ENCODE measurements around the gene TMEM151A.

The TMEM151A gene

GRCh38 chr11:66262696-66263095 is 29.0 kb upstream of the TMEM151A start:
- peaks cover 49% of the 10 kb centered on the region for H3K36me3 ChIP-seq (ENCODE audit: insufficient read depth, low read length)
- H2AFZ ChIP-seq (ENCODE audit: low read depth, low read length) = no peak overlapping the region
- no peak overlapping the region for H3K4me3 ChIP-seq (ENCODE audit: low read length)
- no peaks in the 10 kb centered on the region for H3K27me3 ChIP-seq (ENCODE audit: insufficient read depth, low read length)
- no peaks in the 10 kb centered on the region for H3K9me3 ChIP-seq (ENCODE audit: low read length)
- H3K4me1 ChIP-seq (ENCODE audit: insufficient read depth, low read length) = peaks cover 18% of the 10 kb centered on the region

DNA sequence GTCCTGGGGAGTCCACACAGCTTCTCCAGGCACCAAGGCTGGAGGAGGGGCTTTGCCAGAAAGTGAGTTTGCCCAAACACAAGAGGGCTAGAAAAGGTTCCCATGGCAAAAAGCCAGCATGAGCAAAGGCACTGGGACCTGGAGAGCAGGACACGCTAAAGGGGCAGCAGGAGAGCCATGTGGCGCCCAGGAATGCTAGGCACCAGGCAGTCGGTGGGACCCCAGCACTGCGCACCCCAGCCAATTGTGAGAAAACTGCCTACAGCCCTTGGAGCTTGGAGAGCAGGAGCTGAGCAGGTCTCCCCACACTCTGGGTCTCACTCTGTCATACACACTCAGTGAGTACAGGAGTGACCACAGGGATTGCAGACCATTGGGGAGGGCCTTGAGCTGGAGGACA is 28.5 kb upstream of the TMEM151A start:
- H3K4me3 ChIP-seq (ENCODE audit: low read length) = no peak overlapping the region
- peaks cover 18% of the 10 kb centered on the region for H3K4me1 ChIP-seq (ENCODE audit: insufficient read depth, low read length)
- H2AFZ ChIP-seq (ENCODE audit: low read depth, low read length) = no peak overlapping the region
- no peaks in the 10 kb centered on the region for H3K27me3 ChIP-seq (ENCODE audit: insufficient read depth, low read length)
- no peaks in the 10 kb centered on the region for H3K9me3 ChIP-seq (ENCODE audit: low read length)
- peaks cover 49% of the 10 kb centered on the region for H3K36me3 ChIP-seq (ENCODE audit: insufficient read depth, low read length)

- Histone ChIP-seq H3K4me3 (ENCODE audit: low read length) (no peak overlapping the region), H3K27me3 (ENCODE audit: insufficient read depth, low read length) (no peaks in the 10 kb centered on the region), H3K4me1 (ENCODE audit: insufficient read depth, low read length) (peaks cover 13% of the 10 kb centered on the region), H3K9me3 (ENCODE audit: low read length) (no peaks in the 10 kb centered on the region), H2AFZ (ENCODE audit: low read depth, low read length) (no peak overlapping the region), H3K36me3 (ENCODE audit: insufficient read depth, low read length) (peaks cover 49% of the 10 kb centered on the region)
Measured at GRCh38 chr11:66263785-66264184, 27.9 kb upstream of the TMEM151A start.

DNA sequence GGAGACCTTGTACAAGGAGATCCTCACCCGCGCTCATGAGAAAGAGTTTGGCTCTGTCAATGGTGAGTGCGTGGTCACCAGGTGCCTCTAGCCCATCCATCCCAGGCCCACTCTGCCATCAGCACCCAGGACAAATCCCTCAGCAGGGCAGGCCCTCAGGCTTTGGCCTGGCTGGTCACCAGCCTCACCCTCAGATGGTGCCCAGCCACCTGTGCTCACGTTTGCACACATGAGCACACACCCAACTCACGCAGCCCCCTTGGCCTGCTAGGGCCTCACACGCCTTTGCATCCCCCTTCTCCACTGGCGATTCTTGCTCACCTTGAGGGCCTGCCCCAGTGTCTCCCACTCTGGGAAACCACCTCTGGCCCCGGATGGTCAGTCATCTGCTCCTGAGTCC is 27.3 kb upstream of the TMEM151A start:
- Histone ChIP-seq H2AFZ (ENCODE audit: low read depth, low read length) (no peak overlapping the region), H3K36me3 (ENCODE audit: insufficient read depth, low read length) (peaks cover 49% of the 10 kb centered on the region), H3K27me3 (ENCODE audit: insufficient read depth, low read length) (no peaks in the 10 kb centered on the region), H3K4me3 (ENCODE audit: low read length) (no peak overlapping the region), H3K4me1 (ENCODE audit: insufficient read depth, low read length) (peaks cover 12% of the 10 kb centered on the region), H3K9me3 (ENCODE audit: low read length) (no peaks in the 10 kb centered on the region)

GRCh38 chr11:66264914-66265313 is 26.8 kb upstream of the TMEM151A start:
- H3K27me3 ChIP-seq (ENCODE audit: insufficient read depth, low read length) = no peaks in the 10 kb centered on the region
- H3K4me3 ChIP-seq (ENCODE audit: low read length) = no peak overlapping the region
- H3K36me3 ChIP-seq (ENCODE audit: insufficient read depth, low read length) = peaks cover 46% of the 10 kb centered on the region
- H2AFZ ChIP-seq (ENCODE audit: low read depth, low read length) = no peak overlapping the region
- H3K9me3 ChIP-seq (ENCODE audit: low read length) = no peaks in the 10 kb centered on the region
- H3K4me1 ChIP-seq (ENCODE audit: insufficient read depth, low read length) = peaks cover 17% of the 10 kb centered on the region

DNA sequence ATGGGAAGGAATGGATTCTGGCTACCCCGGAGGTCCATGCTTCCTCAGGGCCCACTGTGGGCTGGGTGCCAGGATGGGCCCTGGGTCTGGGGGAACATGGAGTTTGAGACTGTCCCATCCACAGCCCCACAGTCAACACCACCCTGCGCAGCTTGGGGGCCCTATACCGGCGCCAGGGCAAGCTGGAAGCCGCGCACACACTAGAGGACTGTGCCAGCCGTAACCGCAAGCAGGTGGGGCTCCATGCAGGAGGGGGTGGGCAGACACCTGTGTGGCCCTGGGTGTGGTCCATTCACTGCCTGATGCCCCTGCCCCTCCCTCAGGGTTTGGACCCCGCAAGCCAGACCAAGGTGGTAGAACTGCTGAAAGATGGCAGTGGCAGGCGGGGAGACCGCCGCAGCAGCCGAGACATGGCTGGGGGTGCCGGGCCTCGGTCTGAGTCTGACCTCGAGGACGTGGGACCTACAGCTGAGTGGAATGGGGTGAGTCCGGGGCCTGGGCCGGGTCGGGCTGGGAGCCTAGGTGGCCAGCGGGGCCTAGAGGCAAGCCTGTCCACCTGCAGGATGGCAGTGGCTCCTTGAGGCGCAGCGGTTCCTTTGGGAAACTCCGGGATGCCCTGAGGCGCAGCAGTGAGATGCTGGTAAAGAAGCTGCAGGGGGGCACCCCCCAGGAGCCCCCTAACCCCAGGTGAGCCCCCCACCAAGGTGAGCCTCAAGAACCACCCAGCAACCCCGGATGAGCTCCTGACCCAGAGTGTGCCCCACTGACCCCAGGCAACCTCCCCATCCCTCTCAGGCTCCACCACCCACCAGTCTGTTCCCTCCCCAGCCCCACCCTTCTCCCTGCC is 25.9 kb upstream of the TMEM151A start:
- Histone ChIP-seq H3K9me3 (ENCODE audit: low read length) (no peaks in the 10 kb centered on the region), H3K4me3 (ENCODE audit: low read length) (no peak overlapping the region), H3K27me3 (ENCODE audit: insufficient read depth, low read length) (no peaks in the 10 kb centered on the region), H2AFZ (ENCODE audit: low read depth, low read length) (no peak overlapping the region), H3K36me3 (ENCODE audit: insufficient read depth, low read length) (peaks cover 42% of the 10 kb centered on the region), H3K4me1 (ENCODE audit: insufficient read depth, low read length) (peaks cover 17% of the 10 kb centered on the region)

DNA sequence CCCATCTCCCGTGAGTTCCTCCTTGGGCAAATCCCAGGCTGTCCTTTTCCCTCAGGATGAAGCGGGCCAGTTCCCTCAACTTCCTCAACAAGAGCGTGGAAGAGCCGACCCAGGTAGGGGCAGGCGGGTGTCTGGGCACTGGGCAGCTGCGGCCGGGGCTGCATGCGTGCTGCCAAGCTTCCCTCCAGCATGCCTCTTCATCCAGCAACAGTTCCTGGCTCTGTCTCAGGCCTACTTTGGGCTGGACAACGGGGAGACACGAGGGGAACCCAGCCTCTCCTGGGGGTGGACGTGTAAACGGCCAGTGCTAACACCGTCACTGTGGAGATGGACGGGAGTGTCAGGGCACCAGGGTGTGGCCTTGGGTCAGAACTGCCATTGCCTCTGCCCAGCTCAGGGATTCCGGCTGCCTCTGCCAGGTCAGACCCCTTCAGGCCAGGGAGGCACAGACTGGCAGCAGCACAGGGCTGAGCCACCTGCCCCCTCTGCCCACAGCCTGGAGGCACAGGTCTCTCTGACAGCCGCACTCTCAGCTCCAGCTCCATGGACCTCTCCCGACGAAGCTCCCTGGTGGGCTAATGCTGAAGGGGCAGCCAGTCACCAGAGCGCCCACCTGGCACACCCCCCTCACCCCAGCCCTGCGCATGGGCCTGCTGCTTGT is 25.2 kb upstream of the TMEM151A start:
- Histone ChIP-seq H3K9me3 (ENCODE audit: low read length) (no peaks in the 10 kb centered on the region), H3K36me3 (ENCODE audit: insufficient read depth, low read length) (peaks cover 36% of the 10 kb centered on the region), H3K27me3 (ENCODE audit: insufficient read depth, low read length) (no peaks in the 10 kb centered on the region), H3K4me1 (ENCODE audit: insufficient read depth, low read length) (peaks cover 17% of the 10 kb centered on the region), H3K4me3 (ENCODE audit: low read length) (no peak overlapping the region), H2AFZ (ENCODE audit: low read depth, low read length) (no peak overlapping the region)

GRCh38 chr11:66267039-66267378 is 24.7 kb upstream of the TMEM151A start:
- Histone ChIP-seq H3K4me3 (ENCODE audit: low read length) (peak overlapping the region; percentile 45), H3K4me1 (ENCODE audit: insufficient read depth, low read length) (peaks cover 17% of the 10 kb centered on the region), H2AFZ (ENCODE audit: low read depth, low read length) (no peak overlapping the region), H3K36me3 (ENCODE audit: insufficient read depth, low read length) (peaks cover 36% of the 10 kb centered on the region), H3K27me3 (ENCODE audit: insufficient read depth, low read length) (no peaks in the 10 kb centered on the region), H3K9me3 (ENCODE audit: low read length) (no peaks in the 10 kb centered on the region)

GRCh38 chr11:66267379-66268243 is 24.1 kb upstream of the TMEM151A start:
- Histone ChIP-seq H3K4me1 (ENCODE audit: insufficient read depth, low read length) (peaks cover 17% of the 10 kb centered on the region), H3K9me3 (ENCODE audit: low read length) (no peaks in the 10 kb centered on the region), H3K4me3 (ENCODE audit: low read length) (peak overlapping the region; percentile 99), H3K36me3 (ENCODE audit: insufficient read depth, low read length) (peaks cover 36% of the 10 kb centered on the region), H3K27me3 (ENCODE audit: insufficient read depth, low read length) (no peaks in the 10 kb centered on the region), H2AFZ (ENCODE audit: low read depth, low read length) (no peak overlapping the region)

DNA sequence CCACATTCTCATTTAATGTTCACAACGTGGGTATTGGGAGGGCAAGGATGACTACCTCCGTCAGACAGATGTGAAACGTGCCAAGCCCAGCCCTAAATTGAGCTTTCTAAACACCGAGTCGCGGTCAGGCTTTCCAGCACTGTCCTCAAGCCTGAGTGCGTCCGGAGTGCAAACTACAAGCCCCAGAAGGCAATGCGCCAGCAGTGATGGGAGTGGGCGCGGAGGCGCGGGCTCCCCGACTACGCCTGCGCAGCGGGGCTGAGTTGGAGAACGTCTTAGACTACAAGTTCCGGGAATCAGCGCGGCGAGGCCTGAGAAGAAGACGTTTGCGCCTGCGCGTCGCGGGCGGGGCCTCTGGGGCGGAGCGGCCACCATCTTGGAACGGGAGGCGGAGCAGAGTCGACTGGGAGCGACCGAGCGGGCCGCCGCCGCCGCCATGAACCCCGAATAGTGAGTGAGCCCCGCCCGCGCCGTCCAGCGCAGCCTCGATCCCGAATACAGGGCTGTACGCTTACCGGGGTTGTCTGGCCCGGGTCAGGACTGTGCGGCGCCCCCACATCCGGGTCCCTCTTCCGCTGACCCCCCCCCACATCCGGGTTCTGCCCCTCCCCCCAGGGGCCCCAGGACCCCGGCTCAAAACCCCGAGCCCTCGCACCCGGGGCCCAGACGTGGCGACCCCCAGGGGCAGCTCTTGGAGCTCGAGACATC is 23.3 kb upstream of the TMEM151A start, which contains the start of gene RAB1B:
Gene RAB1B, plus strand, starts transcription at position 396 of the 708 bp plus-strand sequence. Its CDS starts 41 bp downstream, at position 437.
- Histone ChIP-seq H3K27me3 (ENCODE audit: insufficient read depth, low read length) (no peaks in the 10 kb centered on the region), H3K4me3 (ENCODE audit: low read length) (peak within 1 kb of the TSS; percentile 99), H2AFZ (ENCODE audit: low read depth, low read length) (peak within 1 kb of the TSS; percentile 27), H3K36me3 (ENCODE audit: insufficient read depth, low read length) (peaks cover 36% of the 10 kb centered on the region), H3K9me3 (ENCODE audit: low read length) (no peaks in the 10 kb centered on the region), H3K4me1 (ENCODE audit: insufficient read depth, low read length) (peaks cover 17% of the 10 kb centered on the region)

- Histone ChIP-seq H3K4me3 (ENCODE audit: low read length) (peak overlapping the region; percentile 99), H3K9me3 (ENCODE audit: low read length) (no peaks in the 10 kb centered on the region), H3K36me3 (ENCODE audit: insufficient read depth, low read length) (peaks cover 37% of the 10 kb centered on the region), H2AFZ (ENCODE audit: low read depth, low read length) (peak overlapping the region; percentile 27), H3K27me3 (ENCODE audit: insufficient read depth, low read length) (no peaks in the 10 kb centered on the region), H3K4me1 (ENCODE audit: insufficient read depth, low read length) (peaks cover 17% of the 10 kb centered on the region)
Measured at GRCh38 chr11:66268952-66269905, 22.5 kb upstream of the TMEM151A start.

- peaks cover 41% of the 10 kb centered on the region for H3K36me3 ChIP-seq (ENCODE audit: insufficient read depth, low read length)
- no peak overlapping the region for H3K4me3 ChIP-seq (ENCODE audit: low read length)
- no peaks in the 10 kb centered on the region for H3K9me3 ChIP-seq (ENCODE audit: low read length)
- no peak overlapping the region for H2AFZ ChIP-seq (ENCODE audit: low read depth, low read length)
- H3K27me3 ChIP-seq (ENCODE audit: insufficient read depth, low read length) = no peaks in the 10 kb centered on the region
- peaks cover 14% of the 10 kb centered on the region for H3K4me1 ChIP-seq (ENCODE audit: insufficient read depth, low read length)
Measured at GRCh38 chr11:66271816-66272215, 19.9 kb upstream of the TMEM151A start.
